Gastrocnemius medialis (tissue), 4 donors: ENCODE data around the gene TNS4.

Experiments
- POLR2A ChIP-seq, 2 donors: fragments of 450-650 bp; IDR thresholded peaks; one replicate each; pipeline ENCODE4 v1.6.1; 2017; ENCODE audit warnings: antibody characterized with exemption in 2 of 2, mild to moderate bottlenecking in 2 of 2, moderate library complexity in 2 of 2
- TF ChIP-seq, protein P1 (sequence below), 5 experiments: fragments of 450-650 bp in 3 of 5; fragments of 200-600 bp in 2 of 5; sonication (generic) in 2 of 5; IDR thresholded peaks in 4 of 5; conservative IDR thresholded peaks in 1 of 5; 1 replicate in 4 of 5; 2 replicates in 1 of 5; pipeline ENCODE4 v1.5.1; 2016 to 2019; ENCODE audit warnings: antibody characterized with exemption in 5 of 5, mild to moderate bottlenecking in 3 of 5, moderate library complexity in 3 of 5

DNA sequence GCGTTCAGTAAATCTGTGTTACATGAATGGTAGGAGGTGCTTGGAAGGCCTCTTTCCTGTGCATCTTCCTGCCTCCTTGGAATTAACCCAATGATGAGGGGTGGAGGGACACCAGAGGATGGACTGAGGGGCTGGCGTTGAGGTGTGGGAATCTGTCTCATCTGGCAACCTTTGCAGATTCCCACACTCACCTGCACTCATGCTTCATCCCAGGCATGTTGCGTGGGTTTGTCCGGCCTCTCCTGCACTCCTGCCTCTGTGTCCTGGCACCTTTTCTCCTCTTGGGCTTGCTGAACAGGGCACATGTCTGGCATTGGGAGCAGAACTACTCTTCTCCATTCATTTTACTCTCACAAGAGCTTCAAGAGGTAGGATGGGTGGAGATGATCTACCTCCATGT lies 61.3 kb downstream of the TNS4 start:
- TF ChIP-seq, protein P1, sequence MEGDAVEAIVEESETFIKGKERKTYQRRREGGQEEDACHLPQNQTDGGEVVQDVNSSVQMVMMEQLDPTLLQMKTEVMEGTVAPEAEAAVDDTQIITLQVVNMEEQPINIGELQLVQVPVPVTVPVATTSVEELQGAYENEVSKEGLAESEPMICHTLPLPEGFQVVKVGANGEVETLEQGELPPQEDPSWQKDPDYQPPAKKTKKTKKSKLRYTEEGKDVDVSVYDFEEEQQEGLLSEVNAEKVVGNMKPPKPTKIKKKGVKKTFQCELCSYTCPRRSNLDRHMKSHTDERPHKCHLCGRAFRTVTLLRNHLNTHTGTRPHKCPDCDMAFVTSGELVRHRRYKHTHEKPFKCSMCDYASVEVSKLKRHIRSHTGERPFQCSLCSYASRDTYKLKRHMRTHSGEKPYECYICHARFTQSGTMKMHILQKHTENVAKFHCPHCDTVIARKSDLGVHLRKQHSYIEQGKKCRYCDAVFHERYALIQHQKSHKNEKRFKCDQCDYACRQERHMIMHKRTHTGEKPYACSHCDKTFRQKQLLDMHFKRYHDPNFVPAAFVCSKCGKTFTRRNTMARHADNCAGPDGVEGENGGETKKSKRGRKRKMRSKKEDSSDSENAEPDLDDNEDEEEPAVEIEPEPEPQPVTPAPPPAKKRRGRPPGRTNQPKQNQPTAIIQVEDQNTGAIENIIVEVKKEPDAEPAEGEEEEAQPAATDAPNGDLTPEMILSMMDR (IDR thresholded peaks at IDR 0.05 in 4 of 5, conservative IDR thresholded peaks at IDR 0.05 in 1 of 5) = no peak
- TF ChIP-seq POLR2A (IDR thresholded peaks at IDR 0.05) = no peak
